HG03108 (cell line): Measurements from ENCODE around the gene STRIP1.
"Not testable (repeated sequence)": the region's sequence is repeated elsewhere in the genome, so short reads cannot be mapped to it uniquely, and the experiment has no call there.

Experiments used
- ATAC-seq: cut with Tn5 transposase; IDR thresholded peaks from one replicate; pipeline ENCODE4 v1.9.1; 2021; ENCODE audit warnings: moderate library complexity; ENCODE audit not compliant: unreplicated experiment

The STRIP1 gene

DNA sequence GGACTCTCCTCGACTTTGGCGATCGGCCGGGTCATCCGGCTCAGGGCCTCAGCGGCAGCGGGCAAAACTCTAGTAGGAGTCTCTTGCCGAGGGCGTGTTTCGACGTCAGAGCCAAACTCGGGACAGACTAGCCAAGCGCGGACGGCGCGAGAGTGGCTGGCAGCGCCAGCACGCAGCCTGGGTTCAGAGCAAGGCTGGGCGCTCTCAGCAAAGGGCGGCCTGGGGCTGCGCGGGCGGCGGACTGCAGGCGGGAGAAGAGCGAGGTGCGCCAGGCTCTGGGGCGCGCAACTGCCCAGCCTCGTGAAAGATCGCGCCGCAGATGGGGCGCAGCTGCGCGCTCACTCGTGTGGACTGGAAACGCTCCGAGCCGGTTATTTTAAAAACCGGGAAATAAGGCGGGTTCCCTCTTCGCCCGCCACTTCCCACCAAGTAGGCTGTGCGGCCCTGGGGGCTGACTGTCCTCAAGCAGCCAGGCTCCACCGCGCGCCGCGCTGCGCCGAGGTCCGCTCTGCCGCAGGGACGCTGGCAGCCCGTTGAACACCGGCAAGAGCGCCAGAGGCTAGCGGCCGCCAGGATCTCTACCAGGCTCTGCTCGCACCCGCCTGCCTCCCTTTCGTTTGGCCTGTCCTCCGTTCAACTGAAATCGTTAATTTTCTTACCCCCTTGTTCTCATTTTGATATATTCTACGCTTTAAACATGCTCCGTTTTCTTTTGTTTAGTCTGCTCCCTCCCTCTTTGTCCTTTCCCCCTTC lies 33.6 kb downstream of the STRIP1 start:
- no peak for ATAC-seq

GRCh38 chr1:110068646-110069403 lies 34.4 kb downstream of the STRIP1 start:
- ATAC-seq: no peak

GRCh38 chr1:110069404-110070281 lies 35.2 kb downstream of the STRIP1 start:
- ATAC-seq: no peak

DNA sequence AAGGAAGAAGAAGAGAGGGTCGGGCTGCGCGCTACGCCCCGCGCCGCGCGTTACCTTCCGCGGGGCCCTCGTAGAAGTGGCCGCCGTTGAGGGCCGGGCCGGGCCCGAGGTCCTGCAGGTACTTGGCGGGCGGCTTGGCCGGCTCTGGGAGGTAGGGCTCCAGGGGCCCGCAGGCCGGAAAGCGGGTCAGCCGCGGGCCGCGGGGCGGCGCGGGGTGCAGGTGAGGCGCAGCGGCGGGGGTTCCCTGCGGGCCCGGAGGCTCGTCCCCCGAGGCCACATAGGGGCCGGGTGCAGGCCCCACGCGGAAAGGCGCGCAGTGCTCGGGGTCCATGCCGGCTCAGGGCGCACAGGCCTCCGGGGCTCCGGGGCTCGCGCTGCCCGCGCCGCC lies 35.9 kb downstream of the STRIP1 start:
- ATAC-seq: no peak

GRCh38 chr1:110070671-110071242 lies 36.3 kb downstream of the STRIP1 start, which contains the start of gene ALX3:
TSS of gene ALX3 (minus strand) at chr1:110070672. CDS start at chr1:110070612, 60 bp downstream.
- ATAC-seq: no peak

DNA sequence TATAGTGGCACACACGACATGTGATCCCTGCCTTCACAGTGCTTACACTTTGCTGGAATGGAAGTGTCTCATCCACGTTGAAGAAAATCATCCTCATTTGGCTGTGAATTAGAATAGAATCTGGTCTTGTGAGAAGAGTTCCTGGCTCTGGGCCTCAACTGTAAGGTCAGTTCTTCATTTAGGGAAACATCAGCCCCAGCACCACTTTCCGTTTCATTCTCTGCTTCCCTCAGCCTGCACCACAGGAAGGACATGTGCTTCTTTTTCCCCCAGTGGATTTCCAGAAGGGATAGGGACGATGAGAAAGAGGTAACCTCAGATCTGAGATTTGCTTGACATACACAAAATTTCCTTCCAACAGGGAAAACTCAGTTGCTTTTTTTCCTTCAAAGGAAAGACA lies 39.7 kb downstream of the STRIP1 start:
- ATAC-seq: no peak

- ATAC-seq: no peak
Observed at GRCh38 chr1:110076789-110077500, 42.5 kb downstream of the STRIP1 start.

DNA sequence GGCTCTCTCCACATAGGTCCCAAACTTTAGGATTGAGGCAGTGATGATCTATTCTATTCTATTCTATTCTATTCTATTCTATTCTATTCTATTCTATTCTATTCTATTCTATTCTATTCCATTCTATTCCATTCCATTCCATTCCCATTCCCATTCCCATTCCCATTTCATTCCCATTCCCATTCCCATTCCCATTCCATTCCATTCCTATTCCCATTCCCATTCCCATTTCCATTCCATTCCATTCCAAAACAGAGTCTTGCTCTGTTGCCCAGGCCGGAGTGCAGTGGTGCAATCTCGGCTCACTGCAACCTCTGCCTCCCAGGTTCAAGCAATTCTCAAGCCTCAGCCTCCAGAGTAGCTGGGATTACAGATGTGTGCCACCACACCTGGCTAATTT lies 45.6 kb downstream of the STRIP1 start:
- not testable (repeated sequence) for ATAC-seq

- ATAC-seq: no peak
Observed at GRCh38 chr1:110081061-110081460, 46.6 kb downstream of the STRIP1 start.

DNA sequence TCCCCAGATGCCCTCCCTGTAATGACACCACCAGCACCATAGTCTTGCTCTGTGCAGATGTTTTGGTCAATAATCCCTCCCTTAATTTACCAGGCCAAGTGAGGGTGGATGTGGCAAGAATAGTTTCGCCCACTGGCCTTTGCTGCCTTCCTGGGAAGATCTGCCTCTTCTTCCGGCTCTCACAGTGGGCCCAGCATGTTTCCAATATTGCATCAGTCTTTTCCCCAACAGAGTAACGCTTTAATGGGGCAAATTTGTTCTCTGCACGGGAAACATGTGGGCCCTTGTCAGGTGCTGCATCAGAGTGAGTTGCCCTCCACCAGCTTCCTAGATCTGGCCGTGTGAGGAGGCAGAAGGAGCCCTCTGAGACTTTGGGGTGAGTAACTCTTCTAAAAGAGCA lies 48.1 kb downstream of the STRIP1 start:
- ATAC-seq: no peak

- ATAC-seq: no peak
Observed at GRCh38 chr1:110083061-110083865, 48.8 kb downstream of the STRIP1 start.

DNA sequence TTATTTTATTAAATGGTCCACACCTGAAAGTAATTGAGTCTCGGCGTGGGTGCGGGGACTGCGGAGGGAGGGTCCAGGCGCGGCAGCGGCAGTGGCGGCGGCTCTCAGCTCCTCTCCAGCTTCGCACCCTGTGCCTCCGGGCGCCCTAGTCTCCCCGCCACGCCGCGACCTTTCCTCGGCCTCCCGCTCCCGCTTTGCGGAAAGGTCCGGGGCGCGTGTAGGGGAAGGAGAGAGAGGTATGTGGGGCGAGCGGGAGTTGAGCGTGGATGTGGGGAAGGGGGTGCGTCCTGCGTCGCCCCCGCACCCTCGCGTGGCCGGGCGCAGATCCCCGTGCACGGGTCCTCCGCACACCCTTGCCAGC lies 49.4 kb downstream of the STRIP1 start:
- no peak for ATAC-seq

GRCh38 chr1:110084227-110085078 lies 50.0 kb downstream of the STRIP1 start:
- ATAC-seq: no peak

- ATAC-seq: no peak
Observed at GRCh38 chr1:110085671-110086070, 51.2 kb downstream of the STRIP1 start.

DNA sequence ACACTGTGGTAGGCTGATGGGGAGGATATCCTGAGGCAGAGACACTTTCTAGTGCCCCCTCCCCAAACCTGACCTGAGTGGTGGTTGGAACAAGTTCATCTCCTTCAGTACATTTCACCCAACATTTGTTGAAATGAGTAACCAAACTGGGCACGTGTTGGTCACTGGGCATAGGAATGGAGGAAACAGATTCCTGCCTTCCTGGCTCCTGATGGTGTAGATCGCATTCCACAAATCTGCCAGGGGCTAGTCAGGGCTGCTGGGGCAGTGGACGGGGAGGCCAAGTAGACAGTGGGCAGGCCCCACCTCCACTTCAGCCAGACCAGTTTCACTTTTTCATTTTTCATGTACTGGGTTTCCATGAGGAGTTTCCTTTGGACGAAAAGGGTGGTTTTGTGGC lies 52.5 kb downstream of the STRIP1 start:
- ATAC-seq: no peak

DNA sequence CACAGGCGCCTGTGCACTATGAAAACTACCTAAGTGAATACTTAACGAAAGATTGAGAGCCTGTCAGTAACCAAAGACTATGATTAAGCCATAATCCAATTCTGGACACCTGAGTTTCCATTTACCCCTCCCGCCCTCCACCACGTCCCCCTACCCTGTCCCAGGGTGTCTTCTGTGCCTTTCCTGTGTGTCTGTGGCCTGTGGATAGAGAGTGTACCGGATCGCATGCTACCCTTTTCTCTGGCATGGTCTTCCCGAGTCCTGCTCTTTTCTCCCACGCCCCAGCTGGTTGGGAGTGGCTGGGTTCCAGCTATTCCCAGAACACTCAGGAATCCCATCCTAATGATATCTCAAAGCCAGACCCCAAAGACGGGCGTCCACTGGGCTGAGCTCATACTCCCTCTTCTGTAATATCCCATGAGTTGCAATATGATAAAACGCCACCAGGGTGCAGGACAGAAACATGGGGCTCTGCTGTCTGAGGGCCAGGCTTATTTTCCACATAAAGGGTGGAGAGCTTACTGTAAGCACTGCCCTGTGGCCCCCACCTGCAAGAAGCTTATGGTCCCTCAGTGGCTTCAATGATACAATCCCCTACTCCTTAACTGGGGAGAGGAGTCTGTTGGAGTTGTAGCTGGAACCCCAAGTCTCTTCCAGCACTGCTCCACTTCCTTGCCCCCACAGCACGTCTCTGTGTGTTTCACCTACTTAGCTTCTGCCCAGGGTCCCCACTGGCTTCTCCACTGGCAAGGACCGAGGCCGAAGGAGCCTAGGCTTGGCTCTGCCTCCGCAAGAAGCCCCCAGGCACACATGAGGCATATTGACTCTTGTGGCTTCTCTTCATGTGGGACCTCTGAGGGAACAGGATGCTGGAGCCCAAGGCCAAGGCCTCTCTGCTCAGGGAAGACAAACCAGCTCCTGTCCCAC lies 53.7 kb downstream of the STRIP1 start:
- peak; percentile 59 for ATAC-seq

GRCh38 chr1:110088739-110089316 lies 54.4 kb downstream of the STRIP1 start:
- ATAC-seq: no peak
